GM12878 (cell line): Measurements from ENCODE around the gene MZB1.

ENCODE experiments used
- CTCF ChIP-seq, 3 experiments: IDR thresholded peaks in 2 of 3; conservative IDR thresholded peaks in 1 of 3; 2 replicates each; pipeline ENCODE4 v1.5.1; 2011; ENCODE audit warnings: low read depth in 3 of 3, low read length in 3 of 3, mild to moderate bottlenecking in 3 of 3, control low read depth in 2 of 3, moderate library complexity in 2 of 3, inconsistent platforms in 1 of 3, mixed read lengths in 1 of 3; ENCODE audit not compliant: control insufficient read depth in 2 of 3, insufficient read depth in 1 of 3; ENCODE audit errors: extremely low read depth in 1 of 3
- DPF2 ChIP-seq: fragments of 450-650 bp; IDR thresholded peaks from 2 replicates; pipeline ENCODE4 v1.6.1; 2017; ENCODE audit warnings: mild to moderate bottlenecking
- EP300 ChIP-seq, 2 experiments: fragments of 150-350 bp in 1 of 2; IDR thresholded peaks; 2 replicates each; pipeline ENCODE4 v1.6.1; 2011 to 2012; ENCODE audit warnings: low read depth in 2 of 2, low read length in 2 of 2, borderline replicate concordance in 1 of 2, improper control_type of control experiment in 1 of 2, inconsistent platforms in 1 of 2; ENCODE audit not compliant: control insufficient read depth in 1 of 2
- IKZF2 ChIP-seq, 2 experiments: fragments of 450-650 bp; IDR thresholded peaks; 2 replicates each; pipeline ENCODE4 v1.6.1; 2017; ENCODE audit warnings: mild to moderate bottlenecking in 2 of 2, moderate library complexity in 2 of 2
- LARP7 ChIP-seq: fragments of 450-650 bp; IDR thresholded peaks from 2 replicates; pipeline ENCODE4 v1.6.1; 2017; ENCODE audit warnings: mild to moderate bottlenecking
- MXI1 ChIP-seq: fragments of 150-350 bp; IDR thresholded peaks from 2 replicates; pipeline ENCODE4 v1.6.1; 2011; ENCODE audit warnings: low read depth, mild to moderate bottlenecking, inconsistent platforms, low read length, improper control_type of control experiment
- MYC ChIP-seq: IDR thresholded peaks from 2 replicates; pipeline ENCODE4 v1.6.1; 2011; ENCODE audit warnings: mild to moderate bottlenecking, low read length, moderate library complexity, inconsistent platforms; ENCODE audit not compliant: insufficient read depth, insufficient replicate concordance, insufficient read length, severe bottlenecking
- POLR2A ChIP-seq: IDR thresholded peaks from 2 replicates; pipeline ENCODE4 v1.6.1; 2011; ENCODE audit warnings: low read depth, mild to moderate bottlenecking, low read length
- POLR2AphosphoS5 ChIP-seq: IDR thresholded peaks from 2 replicates; pipeline ENCODE4 v1.6.1; 2011; ENCODE audit warnings: mild to moderate bottlenecking, low read length, inconsistent platforms
- RAD51 ChIP-seq: fragments of 450-650 bp; IDR thresholded peaks from 2 replicates; pipeline ENCODE4 v1.6.1; 2016; ENCODE audit warnings: moderate library complexity, mild to moderate bottlenecking, inconsistent platforms
- RUNX3 ChIP-seq: IDR thresholded peaks from 2 replicates; pipeline ENCODE4 v1.6.1; 2012; ENCODE audit warnings: low read length, inconsistent platforms
- SRF ChIP-seq, 2 experiments: IDR thresholded peaks; 2 replicates each; pipeline ENCODE4 v1.6.1; 2011; ENCODE audit warnings: low read depth in 2 of 2, low read length in 2 of 2, mild to moderate bottlenecking in 1 of 2, moderate library complexity in 1 of 2
- TARDBP ChIP-seq: IDR thresholded peaks from 2 replicates; pipeline ENCODE4 v1.6.1; 2016; ENCODE audit warnings: borderline replicate concordance
- ZNF24 ChIP-seq: fragments of 450-650 bp; IDR thresholded peaks from 2 replicates; pipeline ENCODE4 v1.6.1; 2017; ENCODE audit warnings: antibody characterized with exemption, mild to moderate bottlenecking

- TF ChIP-seq CTCF (IDR thresholded peaks at IDR 0.05 in 2 of 3, conservative IDR thresholded peaks at IDR 0.05 in 1 of 3; ENCODE audit: control insufficient read depth in 2 of 3, extremely low read depth in 1 of 3, insufficient read depth in 1 of 3, low read depth in 3 of 3, low read length in 3 of 3) = peak; percentile 90 to 96 (median 90)
- TF ChIP-seq MYC = no peak
- peak; percentile 97 for TF ChIP-seq POLR2A
- TF ChIP-seq RUNX3 = peak; percentile 4; the same call in 1 of the 2 replicates
- TF ChIP-seq SRF (IDR thresholded peaks at IDR 0.05; ENCODE audit: low read depth in 2 of 2, low read length in 2 of 2) = no peak
- no peak for TF ChIP-seq ZNF24
- TF ChIP-seq POLR2AphosphoS5 = peak; percentile 87
- TF ChIP-seq MXI1 = peak; percentile 91
- peak; percentile 65 for TF ChIP-seq DPF2
- no peak for TF ChIP-seq IKZF2 (IDR thresholded peaks at IDR 0.05)
- peak; percentile 60; the same call in 1 of the 2 replicates for TF ChIP-seq RAD51
- peak; percentile 89 for TF ChIP-seq LARP7
- TF ChIP-seq EP300 (IDR thresholded peaks at IDR 0.05; ENCODE audit: borderline replicate concordance in 1 of 2, control insufficient read depth in 1 of 2, low read depth in 2 of 2, low read length in 2 of 2) = peak in 1 of 2 experiments; percentile 30; a peak in 1 of 4 replicates
- TF ChIP-seq TARDBP = no peak
Measured at GRCh38 chr5:139341689-139342422, 47.9 kb downstream of the MZB1 start, which contains the start of gene PAIP2.
